Activated T-cell treated with anti-CD3 and anti-CD28 coated beads, Interleukin-2, amount 50 U/mL, for 1 hour (primary cell): ENCODE results near the gene ZNF474.

Experiments
- DNase-seq: peaks from one replicate; pipeline ENCODE4 v3.0.0-alpha.2; 2020

The ZNF474 gene

DNA sequence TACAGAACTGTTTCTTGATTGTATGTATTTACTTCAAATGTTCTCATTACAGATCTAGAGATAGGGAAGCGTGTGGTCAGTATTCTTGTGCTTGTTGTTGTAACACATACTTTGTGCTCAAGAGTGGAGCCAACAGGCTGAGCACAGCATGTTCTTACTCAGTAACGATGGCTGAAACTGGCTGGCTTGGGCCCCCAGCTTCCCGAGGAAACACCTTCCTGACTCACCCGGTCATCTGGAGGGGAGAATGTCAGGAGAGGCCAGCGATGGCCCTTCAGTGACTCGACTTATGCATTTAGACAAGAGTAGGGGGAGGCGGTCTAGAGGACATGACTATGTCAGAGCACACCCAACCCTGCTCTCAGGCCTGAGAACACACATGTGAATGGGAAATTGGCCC, 25.6 kb downstream of the ZNF474 start:
- no peak for DNase-seq

GRCh38 chr5:122155546-122155945, 26.2 kb downstream of the ZNF474 start:
- no peak for DNase-seq

DNA sequence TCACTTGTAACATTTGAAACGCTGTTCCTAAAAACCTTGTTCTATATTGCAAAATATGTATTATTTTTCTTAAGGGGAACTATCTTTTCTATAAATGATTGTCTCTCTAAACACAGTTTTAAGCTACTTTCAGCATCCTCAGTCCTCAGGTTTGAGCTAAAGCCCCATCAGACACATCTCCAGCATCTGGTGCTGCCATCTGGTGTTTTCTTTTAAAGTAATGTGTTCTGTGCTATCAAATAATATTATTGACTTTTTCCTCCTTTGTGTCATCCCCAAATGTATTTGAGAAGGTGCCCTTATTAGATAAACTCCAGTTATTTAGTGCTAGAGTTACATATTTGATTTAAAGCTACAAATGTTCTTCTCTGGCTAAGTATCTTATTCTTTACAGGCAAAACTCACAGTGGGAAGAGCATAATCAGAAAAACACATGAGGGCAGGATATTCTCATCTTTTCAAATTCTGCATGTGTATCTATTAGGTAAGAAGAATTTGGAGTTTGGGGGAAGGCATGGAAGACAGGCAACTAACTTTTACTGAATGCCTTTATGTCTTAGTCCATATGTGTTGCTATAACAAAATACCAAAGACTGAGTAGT, 27.5 kb downstream of the ZNF474 start:
- no peak for DNase-seq

- DNase-seq, result no peak
Measured at GRCh38 chr5:122162100-122162638, 32.8 kb downstream of the ZNF474 start.

DNA sequence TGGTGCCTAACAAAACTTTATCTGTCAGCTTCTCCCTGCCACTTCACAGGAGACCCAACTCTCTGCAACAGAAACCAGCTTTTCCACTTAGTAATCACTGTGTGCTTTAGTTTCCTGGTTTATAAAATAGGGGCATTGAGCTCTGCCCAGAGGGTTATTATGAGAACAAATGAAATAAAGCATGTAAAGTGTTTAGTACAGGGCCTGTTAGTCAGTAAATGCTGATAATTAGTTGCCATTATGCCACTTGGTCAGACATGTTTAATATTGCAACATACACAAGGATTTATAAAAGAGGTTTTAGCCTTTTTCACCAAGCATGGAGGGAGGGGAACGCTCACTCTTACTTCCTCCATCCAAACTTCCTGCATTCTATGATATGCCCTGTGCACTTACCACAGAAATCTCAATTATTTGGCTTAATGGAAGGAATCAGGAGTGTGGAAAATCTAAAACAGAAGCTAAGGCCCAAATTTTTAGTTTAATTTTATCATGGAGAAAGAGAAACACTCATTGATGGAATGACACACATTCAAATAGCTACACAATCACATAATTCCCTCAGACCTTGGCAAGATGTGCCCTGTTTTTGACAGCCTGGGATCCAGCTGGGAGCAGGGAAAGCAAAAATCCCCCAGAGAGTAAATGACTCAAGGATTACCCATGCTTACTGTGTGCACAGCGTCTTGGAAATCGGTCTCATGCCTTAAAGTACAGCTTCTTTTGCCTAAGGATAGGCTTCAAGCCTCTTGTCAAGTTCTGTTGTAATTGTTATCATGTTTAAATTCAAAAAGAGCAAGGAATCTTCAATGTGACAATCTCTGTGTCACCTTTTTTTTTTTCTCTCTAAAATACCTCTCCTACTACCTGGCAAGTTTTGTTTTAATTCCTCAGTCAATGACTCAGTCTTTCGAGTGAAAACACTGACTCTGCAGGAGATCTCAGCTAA, 34.0 kb downstream of the ZNF474 start:
- no peak for DNase-seq

DNA sequence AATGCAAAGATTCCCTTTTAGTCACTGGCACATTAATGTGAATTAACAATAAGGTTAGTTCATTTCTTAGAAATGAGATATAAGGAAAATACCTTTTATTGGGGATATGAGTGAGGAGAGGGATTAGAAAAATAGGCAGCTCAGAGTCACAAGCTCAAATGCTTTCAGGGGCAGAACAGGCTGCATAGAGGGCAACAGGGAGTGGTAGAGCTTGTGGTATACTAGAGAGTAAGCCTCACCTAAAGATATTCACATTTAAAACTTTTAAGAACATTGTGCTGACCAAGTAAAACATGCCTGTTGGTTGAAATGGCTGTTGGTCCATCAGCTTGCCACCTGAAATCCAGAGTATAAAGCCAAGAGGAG, 34.7 kb downstream of the ZNF474 start:
- DNase-seq, result no peak

DNA sequence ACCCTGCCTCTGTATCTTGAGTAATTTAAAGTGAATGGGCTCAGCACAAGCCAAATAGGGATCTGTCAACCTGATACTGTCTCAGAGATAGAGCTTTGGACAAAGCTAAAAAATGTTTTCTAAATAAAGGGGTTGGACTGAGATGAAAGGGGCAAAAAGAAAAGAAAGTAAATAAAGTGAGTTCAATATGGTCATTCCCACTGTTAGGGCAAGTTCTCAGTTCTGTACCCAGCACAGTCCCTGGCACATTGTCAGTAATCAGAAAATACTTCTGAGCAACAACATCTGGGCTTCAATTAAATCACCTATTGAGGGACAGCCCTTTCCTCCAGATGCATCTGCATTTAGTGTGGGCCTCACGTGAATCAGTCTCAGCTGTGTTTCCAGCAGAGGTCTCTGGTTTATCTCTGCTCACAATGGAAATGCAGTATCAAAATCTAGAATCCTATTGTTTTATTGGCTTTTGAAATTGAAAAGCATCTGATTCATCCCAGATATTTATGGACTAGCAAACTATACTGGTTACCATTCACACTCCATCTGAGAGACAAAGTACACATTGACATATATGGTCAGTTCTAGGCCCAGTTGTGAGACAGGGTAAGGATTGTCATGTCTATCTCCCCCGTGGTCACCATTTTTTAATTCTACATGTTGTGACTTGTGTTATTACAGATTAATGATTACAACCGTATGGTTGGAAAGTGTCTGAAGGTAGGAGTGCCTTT, 35.6 kb downstream of the ZNF474 start:
- DNase-seq, result no peak

DNA sequence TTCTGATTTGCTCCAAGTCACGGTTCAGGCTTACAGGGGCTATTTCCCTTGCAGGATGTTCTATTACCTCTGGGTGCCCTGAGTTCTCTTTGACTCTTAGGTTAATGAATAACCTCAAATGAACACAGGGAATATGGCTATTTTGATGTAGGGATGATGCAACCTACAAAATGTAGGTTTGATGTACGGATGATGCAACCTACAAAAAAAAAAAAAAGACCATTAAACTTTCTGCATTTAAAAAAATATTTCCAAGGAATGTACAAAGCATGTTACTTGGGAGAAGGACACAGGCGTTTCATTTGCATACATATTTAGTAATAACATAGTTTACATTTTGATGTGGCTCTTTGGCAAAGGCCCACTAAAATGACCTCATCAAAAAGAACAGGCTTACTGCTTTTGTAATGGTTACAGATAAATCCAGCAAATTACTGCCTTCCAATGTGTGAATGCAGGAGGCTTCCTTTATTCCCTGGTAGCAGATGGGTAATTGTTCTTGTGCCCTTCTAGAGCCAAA, 36.3 kb downstream of the ZNF474 start:
- no peak for DNase-seq

DNA sequence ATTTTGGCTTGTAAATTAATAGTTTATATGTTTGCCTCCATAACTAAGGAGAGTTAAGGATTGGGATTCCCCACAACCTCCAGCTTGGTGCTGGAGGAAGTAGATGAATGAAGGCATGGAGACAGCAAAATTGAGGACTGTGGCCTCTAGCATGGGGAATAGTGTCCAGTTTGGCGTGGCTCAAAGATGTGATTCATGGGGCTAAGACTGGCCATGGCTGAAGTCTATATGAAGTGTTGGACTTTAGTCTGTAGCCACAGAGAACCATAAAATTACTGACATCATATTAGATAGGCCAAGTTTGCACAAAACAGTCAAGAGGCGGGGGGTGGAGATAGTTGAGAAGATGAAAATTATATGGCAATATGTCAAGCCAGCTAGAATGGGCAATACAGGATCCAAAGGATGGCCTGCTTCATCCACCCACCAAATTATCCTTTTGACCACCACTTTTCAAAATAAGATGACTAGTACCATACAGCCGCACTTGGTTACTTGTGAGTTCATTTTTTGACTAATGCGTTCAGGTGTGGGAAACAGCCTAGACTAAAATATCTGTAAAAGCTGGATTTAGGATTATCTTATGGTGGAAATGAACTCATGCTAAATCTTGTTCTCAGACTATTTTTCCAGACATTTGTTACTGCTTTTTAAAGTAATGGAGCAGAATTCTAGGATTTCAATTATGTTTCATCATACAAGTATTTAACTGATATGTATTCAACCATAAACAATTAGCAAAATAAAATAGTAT, 40.2 kb downstream of the ZNF474 start:
- DNase-seq, result no peak

DNA sequence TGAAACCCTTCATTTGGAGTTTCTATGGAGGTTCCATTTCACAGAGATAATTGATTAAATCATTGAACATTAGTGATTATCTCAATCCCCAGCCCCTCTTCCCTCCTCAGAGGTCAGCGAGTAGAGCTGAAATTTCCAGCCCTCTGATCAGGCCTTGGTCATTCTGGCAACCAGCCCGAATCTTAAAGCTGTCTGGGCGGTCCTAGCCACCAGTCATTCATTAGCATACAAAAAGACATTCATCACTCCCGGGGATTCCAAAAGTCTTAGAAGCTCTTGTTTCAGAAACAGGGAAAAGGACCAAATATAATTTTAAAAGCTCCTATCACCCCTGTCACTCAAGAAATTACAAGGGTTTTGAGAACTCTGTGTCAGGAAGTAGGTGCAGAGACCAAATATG, 41.3 kb downstream of the ZNF474 start:
- DNase-seq, result no peak

GRCh38 chr5:122172207-122172606, 42.9 kb downstream of the ZNF474 start:
- no peak for DNase-seq

GRCh38 chr5:122173474-122174415, 44.4 kb downstream of the ZNF474 start:
- no peak for DNase-seq

DNA sequence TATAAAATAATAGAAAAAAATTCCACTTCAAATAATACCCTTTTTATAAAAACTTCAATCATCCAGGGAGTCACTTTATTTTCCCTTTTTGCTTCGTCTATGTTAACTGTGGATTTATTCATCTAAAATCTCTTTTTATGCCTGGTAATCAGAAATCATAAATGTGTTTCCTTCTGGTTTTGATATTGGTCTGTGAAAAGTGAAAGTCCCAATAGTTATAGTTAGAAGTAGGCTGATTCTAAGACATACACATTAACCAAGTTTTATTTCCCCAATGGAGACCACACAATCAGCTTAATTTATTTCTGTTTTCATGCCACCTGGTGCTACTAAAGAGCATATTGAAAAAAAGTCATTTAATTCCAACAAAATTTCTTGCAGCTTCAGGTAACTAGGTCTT, 45.7 kb downstream of the ZNF474 start:
- DNase-seq, result no peak

- DNase-seq, result no peak
Measured at GRCh38 chr5:122175852-122176251, 46.5 kb downstream of the ZNF474 start.

DNA sequence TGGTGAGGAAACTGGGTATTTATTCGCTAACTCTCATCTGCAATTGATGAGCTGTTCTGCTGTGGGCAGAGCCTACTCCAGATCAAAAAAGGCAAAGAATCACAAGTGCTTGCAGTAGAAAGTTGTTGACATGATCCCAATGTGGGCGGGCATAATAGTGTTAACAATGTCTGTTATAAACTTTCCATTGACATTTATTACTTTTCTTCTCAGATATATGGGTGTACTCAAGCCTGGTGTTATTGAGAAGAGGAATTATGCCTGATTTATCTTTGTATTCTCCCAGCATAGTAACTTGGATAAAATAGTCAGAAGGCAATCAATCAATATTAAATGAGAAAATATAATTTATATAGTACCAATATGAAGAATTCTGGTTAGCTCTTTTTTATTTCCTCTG, 47.8 kb downstream of the ZNF474 start:
- DNase-seq, result no peak

- DNase-seq, result no peak
Measured at GRCh38 chr5:122179701-122180100, 50.4 kb downstream of the ZNF474 start.

DNA sequence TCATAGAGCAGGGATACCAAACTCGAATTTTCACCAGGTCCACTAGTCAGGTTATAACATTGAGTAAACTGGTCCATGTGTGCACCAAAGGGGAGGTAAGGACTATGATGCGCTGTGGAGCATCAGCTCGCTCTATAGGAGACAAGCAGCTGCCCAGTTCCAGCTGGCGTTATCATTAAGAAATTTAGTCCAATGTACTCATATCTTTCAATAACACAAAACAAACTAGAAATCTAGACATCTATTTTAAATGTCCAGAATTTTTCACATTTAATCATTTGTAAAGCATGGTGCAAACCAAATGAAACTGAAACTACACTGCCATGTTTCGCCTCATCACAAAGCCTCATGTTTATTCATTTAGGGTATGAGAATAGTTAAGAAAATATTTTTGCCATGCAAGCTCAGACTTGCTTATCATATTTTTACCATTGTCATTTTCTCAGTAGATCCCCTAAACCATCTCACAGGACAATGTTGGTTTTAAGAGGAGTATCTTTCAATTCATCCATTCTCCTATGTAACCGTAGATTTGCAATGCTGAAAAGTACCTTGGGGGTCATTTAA, 50.9 kb downstream of the ZNF474 start:
- no peak for DNase-seq

DNA sequence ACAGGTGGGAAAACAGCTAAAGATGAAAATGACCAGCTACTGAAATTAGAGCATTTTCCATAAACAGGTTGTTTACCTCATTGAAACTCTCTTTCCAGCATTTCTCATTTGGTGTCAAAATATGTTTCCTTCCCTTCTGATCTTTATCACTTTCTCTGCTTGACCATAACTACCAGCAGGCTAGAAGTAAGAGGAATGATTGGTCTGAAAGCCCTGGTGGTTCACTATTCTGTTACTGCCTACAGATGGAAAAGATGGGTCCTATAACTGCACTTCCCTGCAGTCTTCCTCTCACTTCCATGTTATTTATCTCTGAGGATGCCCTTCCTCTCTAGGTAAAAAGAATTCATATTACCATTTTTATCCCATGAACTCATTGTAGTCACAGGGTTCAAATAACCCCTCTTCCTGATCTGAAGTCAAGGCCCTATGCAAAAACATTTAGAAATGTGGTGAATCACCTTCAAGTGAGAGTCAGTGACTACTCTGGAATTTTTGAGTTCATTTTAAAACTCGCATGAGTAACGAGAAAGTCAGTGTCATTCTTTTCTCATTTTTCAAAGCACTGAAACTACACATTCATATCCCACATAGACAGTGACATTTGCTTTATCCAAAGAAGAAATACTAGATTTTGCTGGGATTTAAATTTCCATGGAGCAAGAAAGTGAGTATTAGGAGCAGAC, 51.7 kb downstream of the ZNF474 start:
- no peak for DNase-seq

DNA sequence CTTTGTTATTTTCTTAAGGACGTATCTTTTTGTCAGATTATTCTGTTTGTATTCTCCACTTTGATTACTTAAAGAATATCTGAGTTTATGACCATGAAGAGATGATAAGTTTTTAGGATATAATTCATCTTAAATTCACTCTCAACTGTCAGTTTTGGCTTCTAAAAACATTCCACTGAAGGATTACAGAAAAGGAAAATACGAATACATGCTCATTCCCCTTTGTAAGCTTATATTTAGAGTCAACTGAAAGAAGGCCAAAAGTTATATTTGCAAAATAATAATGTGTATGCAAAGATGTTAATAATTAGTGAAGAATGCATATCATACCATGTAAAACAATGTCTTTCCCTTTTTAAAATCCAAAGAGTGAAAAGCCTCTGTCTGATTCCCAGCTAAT, 52.5 kb downstream of the ZNF474 start:
- no peak for DNase-seq

DNA sequence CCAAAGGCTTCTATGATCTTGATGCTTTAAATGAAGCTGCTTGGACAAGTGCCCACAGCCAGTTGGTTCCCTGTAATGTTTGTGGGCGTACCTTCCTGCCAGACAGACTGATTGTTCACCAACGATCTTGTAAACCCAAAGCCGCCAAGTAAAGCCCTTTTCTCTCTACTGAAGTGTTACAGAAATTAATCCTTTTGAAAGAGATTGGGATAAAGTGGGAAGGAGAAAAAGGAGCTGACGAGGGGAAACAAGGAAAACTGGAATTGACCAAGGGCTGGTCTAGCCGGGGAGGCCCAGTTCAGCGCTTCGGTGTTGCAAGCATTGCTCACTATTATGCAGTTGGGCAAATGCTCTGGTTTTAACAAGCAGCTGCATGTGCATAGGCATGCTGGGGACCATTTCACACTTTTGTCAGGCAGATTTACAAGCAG, 53.2 kb downstream of the ZNF474 start:
- no peak for DNase-seq
